Mucosa of descending colon (tissue), 3 donors: ENCODE measurements around the gene SLC25A36. TPM values are rescaled to one million over a fixed set of nuclear protein-coding genes. Genes with fewer than 3 reads are reported as not detected.
A peak's percentile ranks its signal among the peaks of the same experiment; 100 is the strongest.

ENCODE experiments used
- ATAC-seq: fragments of 200-7000 bp; cut with Tn5 transposase; one replicate; pipeline ENCODE4 v1.9.1; 2020; ENCODE audit warnings: mild to moderate bottlenecking, moderate library complexity
- DNase-seq, 3 donors: peaks; one replicate each; pipeline ENCODE4 v3.0.0-alpha.2; 2020
- H3K36me3 ChIP-seq: fragments of 200-600 bp; one replicate; pipeline ENCODE4 v1.8.0; 2021; ENCODE audit warnings: low read depth, mild to moderate bottlenecking
- H3K4me1 ChIP-seq: fragments of 200-600 bp; one replicate; pipeline ENCODE4 v1.8.0; 2021; ENCODE audit warnings: low read depth, mild to moderate bottlenecking
- H3K4me3 ChIP-seq: fragments of 200-600 bp; one replicate; pipeline ENCODE4 v1.8.0; 2021; ENCODE audit warnings: mild to moderate bottlenecking
- H3K9me3 ChIP-seq: fragments of 200-600 bp; one replicate; pipeline ENCODE4 v1.8.0; 2021; ENCODE audit warnings: mild to moderate bottlenecking
- CTCF ChIP-seq: fragments of 200-600 bp; IDR thresholded peaks from one replicate; pipeline ENCODE4 v1.8.0; 2022; ENCODE audit warnings: antibody characterized with exemption, mild to moderate bottlenecking
- intact Hi-C, 2 donors: fragments of 100-400 bp; cut with DNase I in 1 of 2; cut with micrococcal nuclease in 1 of 2; formaldehyde crosslinking; loops; one replicate each; pipeline versions ENCODE4 v1.11.0 to v1.11.1; 2022; cut with DNase I, micrococcal nuclease
- total RNA-seq, 3 donors: library from RNA; stranded (reverse); fragmentation: NEBNext Ultra II Directional in 2 of 3; extraction: Animal tissue kit (Norgen Biotek cat#: 25700) in 2 of 3; gene quantifications; one replicate each; pipeline versions ENCODE4 v1.2.1 to v1.2.4, GENCODE V29; 2021 to 2023
- donor health status: DM: no; HTN: no; CAD: no; lungs with moderate emphysema.
- donor health status: DM: no; HTN: no; CAD: no.
- donor health status: DM: no; HTN: yes; CAD: no.

The SLC25A36 gene
- total RNA-seq, 3 donors from 2014 or later = 38.3 to 53.7 (median 47.5) TPM

DNA sequence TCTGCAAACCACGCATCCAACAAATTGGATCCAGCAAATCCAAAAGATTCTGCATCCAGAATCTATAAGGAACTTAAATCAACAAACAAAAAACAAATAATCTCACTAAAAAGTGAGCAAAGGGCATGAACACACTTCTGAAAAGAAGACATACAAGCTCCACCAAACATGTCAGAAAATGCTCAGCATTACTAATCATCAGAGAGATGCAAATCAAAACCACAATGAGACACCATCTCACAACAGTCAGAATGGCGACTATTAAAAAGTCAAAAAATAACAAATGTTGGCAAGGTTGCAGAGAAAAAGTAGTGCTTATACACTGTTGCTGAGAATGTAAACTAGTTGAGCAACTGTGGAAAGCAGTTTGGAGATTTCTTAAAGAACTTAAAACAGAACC lies 21.6 kb upstream of the SLC25A36 start:
- no peak for TF ChIP-seq CTCF
- no peak for ATAC-seq
- Histone ChIP-seq H3K36me3 (no peaks in the 10 kb centered on the region), H3K9me3 (no peaks in the 10 kb centered on the region), H3K4me3 (no peak overlapping the region), H3K4me1 (no peaks in the 10 kb centered on the region)
- DNase-seq = no peak
- intact Hi-C loops = loop anchor here in 1 of 2 donors (10.0 kb wide), 1 partner anchor 185 kb away; no protein-coding TSS in a partner anchor

GRCh38 chr3:140922634-140923033 lies 19.0 kb upstream of the SLC25A36 start:
- DNase-seq (no peak), ATAC-seq (peak; percentile 20)
- intact Hi-C loops = loop anchor here in 1 of 2 donors (10.0 kb wide), 1 partner anchor 182 kb away; no protein-coding TSS in a partner anchor
- Histone ChIP-seq H3K36me3 (no peaks in the 10 kb centered on the region), H3K4me3 (no peak overlapping the region), H3K4me1 (no peaks in the 10 kb centered on the region), H3K9me3 (no peaks in the 10 kb centered on the region)
- no peak for TF ChIP-seq CTCF

- TF ChIP-seq CTCF = no peak
- intact Hi-C loops = loop anchor here in 1 of 2 donors (10.0 kb wide), 1 partner anchor 181 kb away; no protein-coding TSS in a partner anchor
- no peaks in the 10 kb centered on the region for H3K4me1 ChIP-seq
- H3K9me3 ChIP-seq = no peaks in the 10 kb centered on the region
- no peak overlapping the region for H3K4me3 ChIP-seq
- no peak for ATAC-seq
- H3K36me3 ChIP-seq = no peaks in the 10 kb centered on the region
- no peak for DNase-seq
Measured at GRCh38 chr3:140924097-140924873, 17.4 kb upstream of the SLC25A36 start.

- Histone ChIP-seq H3K36me3 (no peaks in the 10 kb centered on the region), H3K9me3 (no peaks in the 10 kb centered on the region), H3K4me1 (no peaks in the 10 kb centered on the region), H3K4me3 (no peak overlapping the region)
- DNase-seq = no peak
- TF ChIP-seq CTCF = no peak
- ATAC-seq = no peak
- intact Hi-C loops = loop anchor here in 1 of 2 donors (10.0 kb wide), 1 partner anchor 177 kb away; no protein-coding TSS in a partner anchor
Measured at GRCh38 chr3:140927279-140928069, 14.2 kb upstream of the SLC25A36 start.

GRCh38 chr3:140929446-140929845 lies 12.2 kb upstream of the SLC25A36 start:
- no peak for ATAC-seq
- Histone ChIP-seq H3K4me1 (no peaks in the 10 kb centered on the region), H3K36me3 (no peaks in the 10 kb centered on the region), H3K9me3 (no peaks in the 10 kb centered on the region), H3K4me3 (no peak overlapping the region)
- DNase-seq = no peak
- intact Hi-C loops = loop anchor here in 1 of 2 donors (10.0 kb wide), 1 partner anchor 175 kb away; no protein-coding TSS in a partner anchor
- TF ChIP-seq CTCF = no peak
